Measurements from ENCODE around the gene FEM1C.

DNA sequence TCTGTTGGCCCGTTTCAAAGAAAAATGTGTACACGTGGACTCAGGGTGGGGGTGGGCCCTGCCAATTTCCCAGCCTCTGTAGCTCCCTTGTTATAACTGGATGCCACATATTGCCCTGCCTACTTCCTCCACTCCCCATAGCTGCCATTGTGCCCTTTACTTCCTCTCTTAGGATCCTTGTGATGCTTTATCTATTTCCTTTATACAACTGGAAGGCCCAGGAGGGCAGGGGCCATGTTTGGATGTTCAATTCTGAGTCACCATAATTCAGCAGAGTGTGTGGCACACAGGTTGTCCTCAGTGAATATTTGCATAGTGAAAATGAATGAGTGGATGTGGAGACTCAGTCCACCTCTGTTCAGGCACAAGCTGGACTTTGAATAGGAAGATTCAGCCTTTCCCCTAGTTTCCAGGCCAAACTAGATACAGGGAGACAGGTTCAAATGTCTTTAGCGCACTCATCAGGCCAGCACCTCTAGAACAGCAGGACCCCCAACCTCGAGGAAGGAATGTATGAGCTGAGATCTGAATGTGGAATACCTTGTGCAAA, 10.6 kb upstream of the FEM1C start:
- TF ChIP-seq, protein P1, sequence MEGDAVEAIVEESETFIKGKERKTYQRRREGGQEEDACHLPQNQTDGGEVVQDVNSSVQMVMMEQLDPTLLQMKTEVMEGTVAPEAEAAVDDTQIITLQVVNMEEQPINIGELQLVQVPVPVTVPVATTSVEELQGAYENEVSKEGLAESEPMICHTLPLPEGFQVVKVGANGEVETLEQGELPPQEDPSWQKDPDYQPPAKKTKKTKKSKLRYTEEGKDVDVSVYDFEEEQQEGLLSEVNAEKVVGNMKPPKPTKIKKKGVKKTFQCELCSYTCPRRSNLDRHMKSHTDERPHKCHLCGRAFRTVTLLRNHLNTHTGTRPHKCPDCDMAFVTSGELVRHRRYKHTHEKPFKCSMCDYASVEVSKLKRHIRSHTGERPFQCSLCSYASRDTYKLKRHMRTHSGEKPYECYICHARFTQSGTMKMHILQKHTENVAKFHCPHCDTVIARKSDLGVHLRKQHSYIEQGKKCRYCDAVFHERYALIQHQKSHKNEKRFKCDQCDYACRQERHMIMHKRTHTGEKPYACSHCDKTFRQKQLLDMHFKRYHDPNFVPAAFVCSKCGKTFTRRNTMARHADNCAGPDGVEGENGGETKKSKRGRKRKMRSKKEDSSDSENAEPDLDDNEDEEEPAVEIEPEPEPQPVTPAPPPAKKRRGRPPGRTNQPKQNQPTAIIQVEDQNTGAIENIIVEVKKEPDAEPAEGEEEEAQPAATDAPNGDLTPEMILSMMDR (IDR thresholded peaks at IDR 0.05; ENCODE audit: low read depth, low read length), result no peak
- no peak for TF ChIP-seq EZH2phosphoT487 (IDR thresholded peaks at IDR 0.05; ENCODE audit: low read depth)

Data from OCI-LY3 (cell line).